Endodermal cell (in vitro differentiated cells): Measurements from ENCODE around the gene ASXL2. TPM values are rescaled to one million over a fixed set of nuclear protein-coding genes. Genes with fewer than 3 reads are reported as not detected.
A peak's percentile ranks its signal among the peaks of the same experiment; 100 is the strongest.

Source experiments
- DNase-seq: peaks from one replicate; pipeline ENCODE4 v3.0.0-alpha.2; 2017
- H3K27ac ChIP-seq: 2 replicates; pipeline ENCODE4 v1.5.1; 2013; ENCODE audit warnings: mild to moderate bottlenecking, low read depth, low read length, moderate library complexity
- H3K27me3 ChIP-seq: 2 replicates; pipeline ENCODE4 v1.6.1; 2013; ENCODE audit warnings: mild to moderate bottlenecking, low read length, moderate library complexity; ENCODE audit not compliant: insufficient read depth, control insufficient read depth, poor library complexity, severe bottlenecking
- H3K36me3 ChIP-seq: 2 replicates; pipeline ENCODE4 v1.7.0; 2013; ENCODE audit warnings: mild to moderate bottlenecking, low read length, moderate library complexity; ENCODE audit not compliant: control insufficient read depth, insufficient read depth
- H3K4me1 ChIP-seq: one replicate; pipeline ENCODE4 v1.7.0; 2013; ENCODE audit warnings: low read length; ENCODE audit not compliant: control insufficient read depth, insufficient read depth
- H3K4me3 ChIP-seq: 2 replicates; pipeline ENCODE4 v1.5.1; 2013; ENCODE audit warnings: mild to moderate bottlenecking, low read length, moderate library complexity
- H3K9ac ChIP-seq: 2 replicates; pipeline ENCODE4 v1.6.1; 2013; ENCODE audit warnings: mild to moderate bottlenecking, low read length, moderate library complexity; ENCODE audit not compliant: poor library complexity, severe bottlenecking; ENCODE audit errors: extremely low read depth
- H3K9me3 ChIP-seq: 2 replicates; pipeline ENCODE4 v1.6.1; 2013; ENCODE audit warnings: mild to moderate bottlenecking, low read length, moderate library complexity; ENCODE audit not compliant: control insufficient read depth
- H3K27ac Mint-ChIP-seq: 2 replicates; pipeline ENCODE4 v1.8.0; 2020; ENCODE audit warnings: mixed read lengths
- H3K27me3 Mint-ChIP-seq: 2 replicates; pipeline ENCODE4 v1.8.0; 2021; ENCODE audit warnings: mild to moderate bottlenecking, mixed read lengths; ENCODE audit not compliant: insufficient read depth
- H3K36me3 Mint-ChIP-seq: 2 replicates; pipeline ENCODE4 v1.8.0; 2020; ENCODE audit warnings: low read depth, mixed read lengths
- H3K4me1 Mint-ChIP-seq: 2 replicates; pipeline ENCODE4 v1.8.0; 2020; ENCODE audit warnings: mixed read lengths
- H3K4me3 Mint-ChIP-seq: 2 replicates; pipeline ENCODE4 v1.8.0; 2020; ENCODE audit warnings: mild to moderate bottlenecking, moderate library complexity, mixed read lengths
- H3K9me3 Mint-ChIP-seq: 2 replicates; pipeline ENCODE4 v1.8.0; 2020; ENCODE audit warnings: mild to moderate bottlenecking, mixed read lengths
- CTCF ChIP-seq: fragments of 200-600 bp; sonication (generic); conservative IDR thresholded peaks from 2 replicates; pipeline ENCODE4 v1.5.0; 2021; ENCODE audit warnings: antibody characterized with exemption, mild to moderate bottlenecking
- WGBS, 2 experiments: methylation state at CpG; one replicate each; pipeline versions ENCODE4 v1.1.5 to v1.1.7; 2013; ENCODE audit warnings: missing lambda C conversion rate in 2 of 2, mixed read lengths in 1 of 2; ENCODE audit not compliant: insufficient coverage in 1 of 2, insufficient read length in 1 of 2; 5-methylcytosine and 5-hydroxymethylcytosine counted together
- total RNA-seq, 2 donors: library from RNA; stranded (reverse); fragmentation: NEBNext Ultra II Directional in 1 of 2; extraction: Animal tissue kit (Norgen Biotek cat#: 25700) in 1 of 2; gene quantifications; 2 replicates in 1 of 2; 3 replicates in 1 of 2; pipeline ENCODE4 v1.2.1, GENCODE V29; 2021

Gene ASXL2
- total RNA-seq, 2 donors from 2014 or later = 33.2 to 41.7 TPM

GRCh38 chr2:25922501-25922900, 44.2 kb upstream of the ASXL2 start:
- TF ChIP-seq CTCF = no peak
- H3K4me1 Mint-ChIP-seq = no peaks in the 10 kb centered on the region
- H3K27ac Mint-ChIP-seq = no peak overlapping the region
- Histone ChIP-seq H3K9ac (no peak overlapping the region), H3K9me3 (no peaks in the 10 kb centered on the region), H3K36me3 (peaks cover 7% of the 10 kb centered on the region), H3K4me1 (no peaks in the 10 kb centered on the region), H3K27ac (no peak overlapping the region), H3K4me3 (no peak overlapping the region), H3K27me3 (no peaks in the 10 kb centered on the region)
- no peak overlapping the region for H3K4me3 Mint-ChIP-seq
- H3K27me3 Mint-ChIP-seq = no peaks in the 10 kb centered on the region
- no peaks in the 10 kb centered on the region for H3K9me3 Mint-ChIP-seq
- peaks cover 12% of the 10 kb centered on the region for H3K36me3 Mint-ChIP-seq
- no peak for DNase-seq
- 92% methylated on average over 2 of the region's 2 CpGs; no CpG with 5 or more reads in 1 of the 2 experiments for WGBS, 2 experiments

- Mint-ChIP-seq H3K27ac (no peak overlapping the region), H3K4me1 (no peaks in the 10 kb centered on the region), H3K36me3 (no peaks in the 10 kb centered on the region), H3K9me3 (peaks cover 7% of the 10 kb centered on the region), H3K4me3 (no peak overlapping the region), H3K27me3 (no peaks in the 10 kb centered on the region)
- no peak for TF ChIP-seq CTCF
- WGBS, 2 experiments = 67% methylated on average over 6 to 12 of the region's 12 CpGs
- H3K4me1 ChIP-seq = no peaks in the 10 kb centered on the region
- H3K4me3 ChIP-seq = no peak overlapping the region
- H3K27ac ChIP-seq = no peak overlapping the region
- peaks cover 5% of the 10 kb centered on the region for H3K9me3 ChIP-seq
- H3K9ac ChIP-seq = no peak overlapping the region
- no peaks in the 10 kb centered on the region for H3K36me3 ChIP-seq
- peak; percentile 80 for DNase-seq
- no peaks in the 10 kb centered on the region for H3K27me3 ChIP-seq
These were observed 42.6 kb upstream of the ASXL2 start for GRCh38 chr2:25920786-25921415.

- no peaks in the 10 kb centered on the region for H3K36me3 Mint-ChIP-seq
- TF ChIP-seq CTCF = no peak
- no peak overlapping the region for H3K4me3 ChIP-seq
- H3K4me1 ChIP-seq = no peaks in the 10 kb centered on the region
- no peak overlapping the region for H3K4me3 Mint-ChIP-seq
- H3K9me3 Mint-ChIP-seq = peaks cover 10% of the 10 kb centered on the region
- no peak overlapping the region for H3K9ac ChIP-seq
- H3K9me3 ChIP-seq = peaks cover 5% of the 10 kb centered on the region
- no peaks in the 10 kb centered on the region for H3K4me1 Mint-ChIP-seq
- no peaks in the 10 kb centered on the region for H3K27me3 Mint-ChIP-seq
- H3K36me3 ChIP-seq = no peaks in the 10 kb centered on the region
- no peaks in the 10 kb centered on the region for H3K27me3 ChIP-seq
- no peak overlapping the region for H3K27ac ChIP-seq
- DNase-seq = no peak
- 94 to 95% methylated on average over 2 to 5 of the region's 5 CpGs for WGBS, 2 experiments
- H3K27ac Mint-ChIP-seq = no peak overlapping the region
These were observed 42.0 kb upstream of the ASXL2 start for GRCh38 chr2:25920336-25920735.
